ENCODE measurements around the gene CUL9.

DNA sequence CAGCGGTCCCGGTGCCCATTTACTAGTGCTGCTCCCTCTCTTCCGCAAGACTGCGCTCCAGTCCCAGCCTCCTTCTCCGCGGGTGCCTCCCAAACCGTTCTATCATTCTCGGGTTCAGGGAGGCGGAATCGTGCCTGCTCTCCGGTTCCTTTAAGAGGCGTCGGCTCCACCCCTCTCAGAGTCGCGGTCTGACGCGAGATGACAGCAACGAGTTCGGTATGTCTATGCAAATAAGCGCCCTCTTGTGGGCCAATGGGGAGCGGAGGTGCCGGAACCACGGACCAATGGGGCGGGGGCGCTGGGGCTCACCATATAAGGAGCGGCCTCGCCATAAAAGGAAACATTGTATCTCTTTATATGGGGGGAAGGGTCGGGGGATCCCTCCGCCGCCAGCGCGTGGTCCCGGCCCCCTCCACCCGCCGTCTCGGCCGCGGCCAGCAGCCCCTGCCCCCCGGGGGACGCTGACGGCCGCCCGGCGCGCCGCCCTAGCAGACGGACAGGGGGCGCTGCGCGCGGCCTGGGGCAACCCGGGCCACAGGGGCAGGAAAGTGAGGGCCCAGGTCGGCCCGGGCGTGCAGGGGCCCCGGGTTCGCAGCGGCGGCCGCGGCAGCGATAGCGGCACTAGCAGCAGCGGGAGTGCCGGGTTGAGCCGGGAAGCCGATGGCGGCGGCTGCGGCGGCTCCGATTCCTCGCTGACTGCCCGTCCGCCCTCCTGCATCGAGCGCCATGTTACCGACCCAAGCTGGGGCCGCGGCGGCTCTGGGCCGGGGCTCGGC is 10.9 kb upstream of the CUL9 start, which contains the start of gene SRF:
- TF ChIP-seq, protein P1, sequence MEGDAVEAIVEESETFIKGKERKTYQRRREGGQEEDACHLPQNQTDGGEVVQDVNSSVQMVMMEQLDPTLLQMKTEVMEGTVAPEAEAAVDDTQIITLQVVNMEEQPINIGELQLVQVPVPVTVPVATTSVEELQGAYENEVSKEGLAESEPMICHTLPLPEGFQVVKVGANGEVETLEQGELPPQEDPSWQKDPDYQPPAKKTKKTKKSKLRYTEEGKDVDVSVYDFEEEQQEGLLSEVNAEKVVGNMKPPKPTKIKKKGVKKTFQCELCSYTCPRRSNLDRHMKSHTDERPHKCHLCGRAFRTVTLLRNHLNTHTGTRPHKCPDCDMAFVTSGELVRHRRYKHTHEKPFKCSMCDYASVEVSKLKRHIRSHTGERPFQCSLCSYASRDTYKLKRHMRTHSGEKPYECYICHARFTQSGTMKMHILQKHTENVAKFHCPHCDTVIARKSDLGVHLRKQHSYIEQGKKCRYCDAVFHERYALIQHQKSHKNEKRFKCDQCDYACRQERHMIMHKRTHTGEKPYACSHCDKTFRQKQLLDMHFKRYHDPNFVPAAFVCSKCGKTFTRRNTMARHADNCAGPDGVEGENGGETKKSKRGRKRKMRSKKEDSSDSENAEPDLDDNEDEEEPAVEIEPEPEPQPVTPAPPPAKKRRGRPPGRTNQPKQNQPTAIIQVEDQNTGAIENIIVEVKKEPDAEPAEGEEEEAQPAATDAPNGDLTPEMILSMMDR (IDR thresholded peaks at IDR 0.05; ENCODE audit: low read length): peak; percentile 25
- TF ChIP-seq EZH2 (optimal IDR thresholded peaks at IDR 0.05; ENCODE audit: low read depth, low read length): no peak
- TF ChIP-seq EZH2phosphoT487 (IDR thresholded peaks at IDR 0.05; ENCODE audit: low read length): no peak
